Gastroesophageal sphincter (tissue), 4 donors: ENCODE results near the gene NTRK3. TPM values are rescaled to one million over a fixed set of nuclear protein-coding genes. Genes with fewer than 3 reads are reported as not detected.

Experiments
- ATAC-seq: fragments of 150-250 bp; one replicate; pipeline ENCODE4 v1.9.1; 2016; ENCODE audit warnings: mild to moderate bottlenecking, moderate library complexity
- H3K27ac ChIP-seq, 4 donors: fragments of 200-600 bp; sonication (generic) in 3 of 4; 1 replicate in 3 of 4; 2 replicates in 1 of 4; pipeline ENCODE4 v1.5.1; 2016 to 2019
- H3K27me3 ChIP-seq: fragments of 200-600 bp; sonication (generic); one replicate; pipeline ENCODE4 v1.5.1; 2019
- H3K36me3 ChIP-seq, 2 donors: fragments of 200-600 bp; sonication (generic); one replicate each; pipeline ENCODE4 v1.5.1; 2019; ENCODE audit warnings: control low read depth in 1 of 2
- H3K4me1 ChIP-seq, 3 donors: fragments of 200-600 bp; sonication (generic); 1 replicate in 2 of 3; 2 replicates in 1 of 3; pipeline ENCODE4 v1.5.1; 2016 to 2019; ENCODE audit warnings: control low read depth in 2 of 3
- H3K4me3 ChIP-seq, 2 donors: fragments of 200-600 bp; sonication (generic); one replicate each; pipeline ENCODE4 v1.5.1; 2019; ENCODE audit warnings: mild to moderate bottlenecking in 1 of 2, moderate library complexity in 1 of 2
- H3K9me3 ChIP-seq, 3 donors: fragments of 200-600 bp; sonication (generic); one replicate each; pipeline ENCODE4 v1.5.1; 2017 to 2019; ENCODE audit warnings: control low read depth in 2 of 3
- CTCF ChIP-seq, 4 experiments: fragments of 200-600 bp in 2 of 4; fragments of 450-650 bp in 2 of 4; sonication (generic) in 1 of 4; IDR thresholded peaks; one replicate each; pipeline ENCODE4 v1.5.1; 2017 to 2019; ENCODE audit warnings: antibody characterized with exemption in 4 of 4, mild to moderate bottlenecking in 2 of 4, moderate library complexity in 2 of 4
- EP300 ChIP-seq: sonication (generic); formaldehyde crosslinking; IDR thresholded peaks from one replicate; pipeline ENCODE4 v1.6.1; 2017; ENCODE audit warnings: antibody characterized with exemption, mild to moderate bottlenecking
- POLR2A ChIP-seq, 2 donors: fragments of 450-650 bp; IDR thresholded peaks; one replicate each; pipeline ENCODE4 v1.6.1; 2017; ENCODE audit warnings: antibody characterized with exemption in 2 of 2, mild to moderate bottlenecking in 2 of 2, moderate library complexity in 1 of 2
- POLR2AphosphoS5 ChIP-seq: sonication (generic); formaldehyde crosslinking; IDR thresholded peaks from one replicate; pipeline ENCODE4 v1.6.1; 2017; ENCODE audit warnings: antibody characterized with exemption
- WGBS, 2 donors: methylation state at CpG; one replicate each; pipeline ENCODE4 v1.1.5; 2018; ENCODE audit warnings: low coverage in 1 of 2; 5-methylcytosine and 5-hydroxymethylcytosine counted together
- total RNA-seq, 4 donors: library from RNA; depleted of rRNA; stranded (reverse); fragments of >200 nt; gene quantifications; one replicate each; pipeline ENCODE4 v1.1.0, GENCODE V29; 2016

The NTRK3 gene
- total RNA-seq, 4 donors from 2014 or later: 0.47 to 4.3 (median 1.5) TPM

GRCh38 chr15:88066636-88067330 lies 189.8 kb downstream of the NTRK3 start:
- Histone ChIP-seq H3K9me3 (no peaks in the 10 kb centered on the region), H3K27ac (no peak overlapping the region), H3K4me3 (no peak overlapping the region), H3K36me3 (no peaks in the 10 kb centered on the region), H3K4me1 (peaks cover 0 to 12% (median 0%) of the 10 kb centered on the region in 3 donors), H3K27me3 (no peaks in the 10 kb centered on the region)
- TF ChIP-seq EP300: no peak
- TF ChIP-seq POLR2A (IDR thresholded peaks at IDR 0.05): no peak
- TF ChIP-seq POLR2AphosphoS5: no peak
- TF ChIP-seq CTCF (IDR thresholded peaks at IDR 0.05): no peak
- ATAC-seq: no peak
- 41 to 68% methylated on average over 2 to 4 of the region's 4 CpGs for WGBS, 2 donors

GRCh38 chr15:88061452-88061851 lies 195.1 kb downstream of the NTRK3 start:
- WGBS, 2 donors: 72 to 100% methylated on average over 2 to 5 of the region's 10 CpGs
- no peak for ATAC-seq
- TF ChIP-seq POLR2A (IDR thresholded peaks at IDR 0.05): no peak
- no peak for TF ChIP-seq CTCF (IDR thresholded peaks at IDR 0.05)
- no peak for TF ChIP-seq EP300
- no peak for TF ChIP-seq POLR2AphosphoS5
- no peaks in the 10 kb centered on the region for H3K4me1 ChIP-seq
- H3K27ac ChIP-seq: no peak overlapping the region
- no peaks in the 10 kb centered on the region for H3K27me3 ChIP-seq
- H3K4me3 ChIP-seq: no peak overlapping the region
- H3K36me3 ChIP-seq: no peaks in the 10 kb centered on the region
- no peaks in the 10 kb centered on the region for H3K9me3 ChIP-seq

GRCh38 chr15:88060383-88060782 lies 196.2 kb downstream of the NTRK3 start:
- ATAC-seq: no peak
- H3K27me3 ChIP-seq: no peaks in the 10 kb centered on the region
- no peak overlapping the region for H3K4me3 ChIP-seq
- 73 to 83% methylated on average over 2 to 4 of the region's 4 CpGs for WGBS, 2 donors
- TF ChIP-seq POLR2AphosphoS5 (no peak), POLR2A (IDR thresholded peaks at IDR 0.05) (no peak), CTCF (IDR thresholded peaks at IDR 0.05) (no peak), EP300 (no peak)
- H3K9me3 ChIP-seq: no peaks in the 10 kb centered on the region
- H3K27ac ChIP-seq: no peak overlapping the region
- H3K36me3 ChIP-seq: no peaks in the 10 kb centered on the region
- no peaks in the 10 kb centered on the region for H3K4me1 ChIP-seq

- no peaks in the 10 kb centered on the region for H3K9me3 ChIP-seq
- WGBS, 2 donors: 59 to 88% methylated on average over 5 of the region's 9 CpGs
- no peak for ATAC-seq
- no peaks in the 10 kb centered on the region for H3K4me1 ChIP-seq
- no peaks in the 10 kb centered on the region for H3K27me3 ChIP-seq
- no peaks in the 10 kb centered on the region for H3K36me3 ChIP-seq
- no peak overlapping the region for H3K27ac ChIP-seq
- TF ChIP-seq EP300 (no peak), POLR2AphosphoS5 (no peak), CTCF (IDR thresholded peaks at IDR 0.05) (no peak), POLR2A (IDR thresholded peaks at IDR 0.05) (no peak)
- no peak overlapping the region for H3K4me3 ChIP-seq
Measured at GRCh38 chr15:88057836-88058235, 198.7 kb downstream of the NTRK3 start.

GRCh38 chr15:88049506-88049905 lies 207.0 kb downstream of the NTRK3 start:
- no peaks in the 10 kb centered on the region for H3K9me3 ChIP-seq
- ATAC-seq: no peak
- WGBS, 2 donors: 58 to 80% methylated on average over 1 of the region's 1 CpG
- H3K27ac ChIP-seq: no peak overlapping the region
- no peaks in the 10 kb centered on the region for H3K36me3 ChIP-seq
- H3K4me3 ChIP-seq: no peak overlapping the region
- no peaks in the 10 kb centered on the region for H3K27me3 ChIP-seq
- no peaks in the 10 kb centered on the region for H3K4me1 ChIP-seq
- TF ChIP-seq EP300: no peak
- TF ChIP-seq POLR2A (IDR thresholded peaks at IDR 0.05): no peak
